SK-N-SH (cell line): Measurements from ENCODE around the gene COL26A1. TPM values are rescaled to one million over a fixed set of nuclear protein-coding genes. Genes with fewer than 3 reads are reported as not detected.

Source experiments
- CTCF ChIA-PET: fragments of 300-600, 350-600 bp; formaldehyde crosslinking; extraction: SDS; loops from one replicate; lab custom pipeline; 2021; lab: Yijun Ruan, JAX
- POLR2A ChIA-PET: fragments of 350-600 bp; sonication (Branson Sonifier 250); formaldehyde crosslinking; extraction: SDS; loops from one replicate; lab custom pipeline; 2020; ENCODE audit warnings: antibody characterized with exemption, inconsistent platforms; lab: Yijun Ruan, JAX
- DNase-seq: peaks from one replicate; pipeline ENCODE4 v3.0.0; 2012
- H2AFZ ChIP-seq: fragments of 200-600 bp; sonication (generic); 2 replicates; pipeline ENCODE4 v1.8.1; 2016; ENCODE audit warnings: antibody characterized with exemption, mild to moderate bottlenecking, low read depth
- H3F3A ChIP-seq: fragments of 200-600 bp; sonication (generic); replicated peaks from 2 replicates; pipeline ENCODE3; 2016; ENCODE audit warnings: antibody characterized with exemption, mild to moderate bottlenecking; ENCODE audit not compliant: insufficient read depth
- H3K27ac ChIP-seq, 2 experiments: fragments of 200-500 bp in 1 of 2; fragments of 200-600 bp in 1 of 2; sonication (Bioruptor generic) in 1 of 2; sonication (generic), shearing (Covaris generic) in 1 of 2; 2 replicates each; pipeline versions ENCODE4 v1.5.1 to v1.6.1; 2014 to 2016; ENCODE audit warnings: low read depth in 2 of 2, inconsistent platforms in 1 of 2, low read length in 1 of 2, mild to moderate bottlenecking in 1 of 2, mixed read lengths in 1 of 2
- H3K27me3 ChIP-seq: fragments of 200-600 bp; sonication (generic), shearing (Covaris generic); 2 replicates; pipeline ENCODE4 v1.6.1; 2016; ENCODE audit warnings: mixed run types; ENCODE audit not compliant: insufficient read depth
- H3K36me3 ChIP-seq, 2 experiments: fragments of 200-500 bp in 1 of 2; fragments of 200-600 bp in 1 of 2; sonication (Bioruptor generic) in 1 of 2; sonication (generic) in 1 of 2; replicated peaks in 1 of 2; 2 replicates each; pipeline versions ENCODE3 to v1.5.1; 2014 to 2016; ENCODE audit warnings: low read length in 1 of 2, mild to moderate bottlenecking in 1 of 2; ENCODE audit not compliant: insufficient read depth in 2 of 2, control insufficient read depth in 1 of 2
- H3K4me1 ChIP-seq, 2 experiments: fragments of 200-500 bp in 1 of 2; fragments of 200-600 bp in 1 of 2; sonication (Bioruptor generic) in 1 of 2; sonication (generic), shearing (Covaris generic) in 1 of 2; 2 replicates each; pipeline versions ENCODE4 v1.5.1 to v1.6.1; 2014 to 2016; ENCODE audit warnings: low read depth in 1 of 2, low read length in 1 of 2, mixed run types in 1 of 2; ENCODE audit not compliant: insufficient read depth in 2 of 2, control insufficient read depth in 1 of 2
- H3K4me2 ChIP-seq: fragments of 200-600 bp; sonication (generic), shearing (Covaris generic); 2 replicates; pipeline ENCODE4 v1.6.1; 2017; ENCODE audit warnings: mixed run types
- H3K4me3 ChIP-seq, 2 experiments: fragments of 200-500 bp in 1 of 2; fragments of 200-600 bp in 1 of 2; sonication (Bioruptor generic) in 1 of 2; sonication (generic), shearing (Covaris generic) in 1 of 2; 2 replicates each; pipeline versions ENCODE4 v1.5.1 to v1.8.1; 2014 to 2016; ENCODE audit warnings: low read depth in 2 of 2, inconsistent platforms in 1 of 2, low read length in 1 of 2, mild to moderate bottlenecking in 1 of 2, mixed read lengths in 1 of 2, moderate library complexity in 1 of 2
- H3K79me2 ChIP-seq: fragments of 200-600 bp; sonication (generic); 2 replicates; pipeline ENCODE4 v1.8.1; 2017; ENCODE audit warnings: mild to moderate bottlenecking; ENCODE audit not compliant: insufficient read depth
- H3K9ac ChIP-seq: fragments of 200-600 bp; sonication (generic); 2 replicates; pipeline ENCODE4 v1.6.1; 2017; ENCODE audit warnings: mixed run types
- H3K9me2 ChIP-seq: fragments of 200-600 bp; sonication (generic); 2 replicates; pipeline ENCODE4 v1.6.1; 2017; ENCODE audit warnings: mixed run types
- H3K9me3 ChIP-seq: fragments of 200-600 bp; sonication (generic); 2 replicates; pipeline ENCODE4 v1.6.1; 2017; ENCODE audit warnings: mixed run types, mild to moderate bottlenecking, moderate library complexity
- H4K20me1 ChIP-seq: fragments of 200-600 bp; sonication (generic); 2 replicates; pipeline ENCODE4 v1.6.1; 2017; ENCODE audit warnings: mild to moderate bottlenecking, mixed run types; ENCODE audit not compliant: insufficient read depth
- CHD2 ChIP-seq: fragments of 150-350 bp; IDR thresholded peaks from 2 replicates; pipeline ENCODE4 v1.6.1; 2018; ENCODE audit warnings: low read length; ENCODE audit not compliant: partially characterized antibody
- ELF1 ChIP-seq: IDR thresholded peaks from 2 replicates; pipeline ENCODE4 v1.4.0; 2012
- GABPA ChIP-seq: IDR thresholded peaks from 2 replicates; pipeline ENCODE4 v1.4.0; 2012; ENCODE audit warnings: low read depth, mild to moderate bottlenecking
- GATA2 ChIP-seq: sonication (generic); formaldehyde crosslinking; IDR thresholded peaks from 2 replicates; pipeline ENCODE4 v1.5.0; 2020; ENCODE audit warnings: mild to moderate bottlenecking, missing genetic modification reagents
- JUND ChIP-seq: IDR thresholded peaks from 2 replicates; pipeline ENCODE4 v1.4.0; 2012
- MEF2A ChIP-seq: IDR thresholded peaks from 2 replicates; pipeline ENCODE4 v1.4.0; 2012; ENCODE audit warnings: low read depth, borderline replicate concordance
- MXI1 ChIP-seq: IDR thresholded peaks from 2 replicates; pipeline ENCODE4 v1.6.1; 2012; ENCODE audit warnings: mild to moderate bottlenecking, low read depth, low read length, improper control_type of control experiment
- NRF1 ChIP-seq: IDR thresholded peaks from 2 replicates; pipeline ENCODE4 v1.6.1; 2012; ENCODE audit warnings: low read depth, mild to moderate bottlenecking, low read length
- RCOR1 ChIP-seq: fragments of 150-350 bp; IDR thresholded peaks from 2 replicates; pipeline ENCODE4 v1.6.1; 2017; ENCODE audit warnings: antibody characterized with exemption, low read length
- RFX5 ChIP-seq: IDR thresholded peaks from 2 replicates; pipeline ENCODE4 v1.6.1; 2012; ENCODE audit warnings: mild to moderate bottlenecking, improper control_type of control experiment, low read length
- SMC3 ChIP-seq: IDR thresholded peaks from 2 replicates; pipeline ENCODE4 v1.6.1; 2012; ENCODE audit warnings: low read depth, low read length, improper control_type of control experiment
- TEAD4 ChIP-seq: IDR thresholded peaks from 2 replicates; pipeline ENCODE4 v1.4.0; 2012; ENCODE audit warnings: mild to moderate bottlenecking, borderline replicate concordance; ENCODE audit not compliant: insufficient read depth
- ZBTB33 ChIP-seq: IDR thresholded peaks from 2 replicates; pipeline ENCODE4 v1.4.0; 2012; ENCODE audit warnings: low read depth, borderline replicate concordance
- WGBS: methylation state at CpG from one replicate; pipeline ENCODE4 v1.1.6; 2017; ENCODE audit warnings: low lambda C conversion rate; 5-methylcytosine and 5-hydroxymethylcytosine counted together
- polyA plus RNA-seq, 3 experiments: library from polyadenylated mRNA; depleted of rRNA; stranded (reverse); fragments of >200 nt; gene quantifications; 2 replicates each; pipeline ENCODE4 v1.2.3, GENCODE V29; 2012
- TF ChIP-seq, protein P1 (sequence below): IDR thresholded peaks from 2 replicates; pipeline ENCODE4 v1.6.1; 2012; ENCODE audit warnings: mild to moderate bottlenecking, low read depth, low read length, moderate library complexity
- TF ChIP-seq, protein P2 (sequence below): fragments of 150-350 bp; IDR thresholded peaks from 2 replicates; pipeline ENCODE4 v1.6.1; 2017; ENCODE audit warnings: antibody characterized with exemption, low read length, low read depth, borderline replicate concordance
- TF ChIP-seq, protein P3 (sequence below): fragments of 150-350 bp; IDR thresholded peaks from 2 replicates; pipeline ENCODE4 v1.6.1; 2016; ENCODE audit warnings: mild to moderate bottlenecking, low read depth, low read length

The COL26A1 gene
- polyA plus RNA-seq, 1 of the 3 experiments (the other 2 are of a cell fraction), result 0.05 TPM

- no peak for DNase-seq
- H3K4me3 ChIP-seq, result no peak overlapping the region
- POLR2A ChIA-PET, result no interaction called here
- no peak overlapping the region for H2AFZ ChIP-seq
- no peak overlapping the region for H3K27ac ChIP-seq
- H3K36me3 ChIP-seq, result no peaks in the 10 kb centered on the region
- peaks cover 5% of the 10 kb centered on the region; the same call in 1 of the 2 replicates for H3K27me3 ChIP-seq
- H4K20me1 ChIP-seq, result no peaks in the 10 kb centered on the region
- no peak overlapping the region for H3K4me2 ChIP-seq
- WGBS, result 40% methylated on average over 4 of the region's 4 CpGs
- H3K9me2 ChIP-seq, result no peaks in the 10 kb centered on the region
- H3F3A ChIP-seq, result no peaks in the 10 kb centered on the region
- no peak for TF ChIP-seq JUND
- TF ChIP-seq, protein P1, sequence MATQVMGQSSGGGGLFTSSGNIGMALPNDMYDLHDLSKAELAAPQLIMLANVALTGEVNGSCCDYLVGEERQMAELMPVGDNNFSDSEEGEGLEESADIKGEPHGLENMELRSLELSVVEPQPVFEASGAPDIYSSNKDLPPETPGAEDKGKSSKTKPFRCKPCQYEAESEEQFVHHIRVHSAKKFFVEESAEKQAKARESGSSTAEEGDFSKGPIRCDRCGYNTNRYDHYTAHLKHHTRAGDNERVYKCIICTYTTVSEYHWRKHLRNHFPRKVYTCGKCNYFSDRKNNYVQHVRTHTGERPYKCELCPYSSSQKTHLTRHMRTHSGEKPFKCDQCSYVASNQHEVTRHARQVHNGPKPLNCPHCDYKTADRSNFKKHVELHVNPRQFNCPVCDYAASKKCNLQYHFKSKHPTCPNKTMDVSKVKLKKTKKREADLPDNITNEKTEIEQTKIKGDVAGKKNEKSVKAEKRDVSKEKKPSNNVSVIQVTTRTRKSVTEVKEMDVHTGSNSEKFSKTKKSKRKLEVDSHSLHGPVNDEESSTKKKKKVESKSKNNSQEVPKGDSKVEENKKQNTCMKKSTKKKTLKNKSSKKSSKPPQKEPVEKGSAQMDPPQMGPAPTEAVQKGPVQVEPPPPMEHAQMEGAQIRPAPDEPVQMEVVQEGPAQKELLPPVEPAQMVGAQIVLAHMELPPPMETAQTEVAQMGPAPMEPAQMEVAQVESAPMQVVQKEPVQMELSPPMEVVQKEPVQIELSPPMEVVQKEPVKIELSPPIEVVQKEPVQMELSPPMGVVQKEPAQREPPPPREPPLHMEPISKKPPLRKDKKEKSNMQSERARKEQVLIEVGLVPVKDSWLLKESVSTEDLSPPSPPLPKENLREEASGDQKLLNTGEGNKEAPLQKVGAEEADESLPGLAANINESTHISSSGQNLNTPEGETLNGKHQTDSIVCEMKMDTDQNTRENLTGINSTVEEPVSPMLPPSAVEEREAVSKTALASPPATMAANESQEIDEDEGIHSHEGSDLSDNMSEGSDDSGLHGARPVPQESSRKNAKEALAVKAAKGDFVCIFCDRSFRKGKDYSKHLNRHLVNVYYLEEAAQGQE, result no peak
- no peak for TF ChIP-seq RFX5
- no peak for TF ChIP-seq MEF2A
- no peak for TF ChIP-seq CHD2
- TF ChIP-seq ZBTB33, result no peak
- no peak for TF ChIP-seq MXI1
- no peak for TF ChIP-seq GABPA
- TF ChIP-seq SMC3, result no peak
- no peak for TF ChIP-seq TEAD4
- no peak for TF ChIP-seq ELF1
- TF ChIP-seq RCOR1, result no peak
- no peak for TF ChIP-seq NRF1
- TF ChIP-seq, protein P2, sequence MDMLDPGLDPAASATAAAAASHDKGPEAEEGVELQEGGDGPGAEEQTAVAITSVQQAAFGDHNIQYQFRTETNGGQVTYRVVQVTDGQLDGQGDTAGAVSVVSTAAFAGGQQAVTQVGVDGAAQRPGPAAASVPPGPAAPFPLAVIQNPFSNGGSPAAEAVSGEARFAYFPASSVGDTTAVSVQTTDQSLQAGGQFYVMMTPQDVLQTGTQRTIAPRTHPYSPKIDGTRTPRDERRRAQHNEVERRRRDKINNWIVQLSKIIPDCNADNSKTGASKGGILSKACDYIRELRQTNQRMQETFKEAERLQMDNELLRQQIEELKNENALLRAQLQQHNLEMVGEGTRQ, result no peak
- no peak for TF ChIP-seq GATA2 (CRISPR knock-in tag)
- TF ChIP-seq, protein P3, sequence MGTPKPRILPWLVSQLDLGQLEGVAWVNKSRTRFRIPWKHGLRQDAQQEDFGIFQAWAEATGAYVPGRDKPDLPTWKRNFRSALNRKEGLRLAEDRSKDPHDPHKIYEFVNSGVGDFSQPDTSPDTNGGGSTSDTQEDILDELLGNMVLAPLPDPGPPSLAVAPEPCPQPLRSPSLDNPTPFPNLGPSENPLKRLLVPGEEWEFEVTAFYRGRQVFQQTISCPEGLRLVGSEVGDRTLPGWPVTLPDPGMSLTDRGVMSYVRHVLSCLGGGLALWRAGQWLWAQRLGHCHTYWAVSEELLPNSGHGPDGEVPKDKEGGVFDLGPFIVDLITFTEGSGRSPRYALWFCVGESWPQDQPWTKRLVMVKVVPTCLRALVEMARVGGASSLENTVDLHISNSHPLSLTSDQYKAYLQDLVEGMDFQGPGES, result no peak
- TF ChIP-seq, all 33 proteins: peak for 0
- H3K9me3 ChIP-seq, result no peaks in the 10 kb centered on the region
- peaks cover 0 to 10% of the 10 kb centered on the region in 2 experiments; a peak in 1 of 4 replicates for H3K4me1 ChIP-seq
- H3K9ac ChIP-seq, result no peak overlapping the region
- CTCF ChIA-PET, result interaction anchor here (0.9 to 1.7 kb wide), 7 partner anchors 10 to 676 kb away, joined by 3 to 4 read pairs (median 3); no protein-coding TSS in a partner anchor
- no peaks in the 10 kb centered on the region for H3K79me2 ChIP-seq
Measured at GRCh38 chr7:101595766-101596537, 233.3 kb downstream of the COL26A1 start.
